EL (cell line): ENCODE data around the gene EPB41L2.

Experiments
- DNase-seq: peaks from one replicate; pipeline ENCODE4 v3.0.0-alpha.2; 2016

EPB41L2 gene

DNA sequence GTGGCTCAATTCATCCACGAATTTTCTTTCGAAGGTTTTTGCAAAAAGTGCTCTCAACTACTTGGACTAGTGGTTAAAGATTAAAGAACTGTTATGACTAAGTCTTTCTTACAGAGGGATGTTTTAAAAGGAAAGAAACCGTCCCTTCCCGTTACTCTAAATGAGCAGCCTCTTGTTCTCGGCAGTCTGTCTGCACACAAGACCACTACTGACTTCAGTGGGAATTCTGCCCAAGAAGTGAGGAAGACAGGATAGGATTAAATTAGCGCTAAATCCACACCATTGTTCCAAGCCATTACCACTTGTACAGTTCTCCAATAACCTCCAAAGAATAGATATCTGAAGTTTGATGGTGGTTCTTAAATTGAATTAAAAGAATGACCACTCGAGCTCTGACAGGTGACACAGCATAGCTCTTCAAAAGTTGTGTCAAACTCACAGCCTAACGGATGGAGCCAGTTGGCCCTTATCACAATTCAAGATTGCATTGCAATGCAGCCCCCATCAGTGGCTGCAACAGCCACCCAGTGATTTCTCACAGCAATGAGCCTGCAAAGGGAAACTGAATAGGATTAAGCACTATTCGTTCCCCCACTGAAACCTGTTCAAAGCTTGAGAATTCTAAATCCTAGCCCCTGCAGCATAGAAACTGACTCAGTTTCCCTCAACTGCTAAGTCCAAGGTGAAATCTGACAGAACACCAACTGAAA, 1.8 kb downstream of the EPB41L2 start:
- peak; percentile 41 for DNase-seq

GRCh38 chr6:131060311-131060710, 2.7 kb downstream of the EPB41L2 start:
- DNase-seq = peak; percentile 41

- peak; percentile 80 for DNase-seq
Observed at GRCh38 chr6:131059486-131059885, 3.6 kb downstream of the EPB41L2 start.

GRCh38 chr6:131058236-131058635, 4.8 kb downstream of the EPB41L2 start:
- DNase-seq = peak; percentile 30

- peak; percentile 78 for DNase-seq
Observed at GRCh38 chr6:131054392-131055250, 8.4 kb downstream of the EPB41L2 start.

GRCh38 chr6:131053546-131054240, 9.4 kb downstream of the EPB41L2 start:
- peak; percentile 77 for DNase-seq

DNA sequence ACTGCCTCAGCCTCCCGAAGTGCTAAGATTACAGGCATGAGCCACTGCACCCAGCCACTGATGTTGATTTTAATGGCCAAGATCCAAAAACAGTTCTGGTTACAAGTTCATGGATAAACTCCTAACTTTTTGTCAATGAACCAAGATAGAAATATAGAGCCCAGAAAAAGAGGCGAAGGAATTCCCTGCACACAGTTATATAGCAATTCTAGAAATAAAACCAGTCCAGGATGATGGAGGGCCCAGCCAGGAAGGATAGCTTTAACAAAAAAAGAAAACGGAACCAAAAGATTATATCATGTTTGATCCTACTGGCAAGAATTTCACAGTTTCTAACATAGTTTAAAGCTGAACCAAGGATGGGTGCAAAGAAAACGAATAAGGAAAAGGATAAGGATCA, 10.9 kb downstream of the EPB41L2 start:
- DNase-seq = no peak

GRCh38 chr6:131051341-131051740, 11.7 kb downstream of the EPB41L2 start:
- DNase-seq = no peak

DNA sequence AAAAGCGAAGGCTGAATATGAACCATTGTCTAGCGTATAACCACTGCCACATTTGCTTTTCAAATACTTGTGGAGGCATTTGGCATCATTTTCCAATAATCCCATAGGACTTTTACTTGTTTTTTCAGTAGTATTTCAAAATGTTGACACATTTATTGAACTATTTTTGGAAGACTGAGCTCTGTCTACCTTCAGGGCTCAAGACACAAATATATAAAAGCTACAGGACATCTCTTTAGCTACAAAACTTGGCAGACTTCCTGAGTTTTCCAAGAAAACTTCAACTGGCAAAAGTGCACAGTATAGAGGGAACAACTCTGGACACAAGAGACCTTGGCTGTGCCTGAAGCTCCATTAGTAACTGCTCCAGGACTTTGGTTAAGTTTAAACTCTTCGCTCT, 13.4 kb downstream of the EPB41L2 start:
- DNase-seq = no peak

- no peak for DNase-seq
Observed at GRCh38 chr6:131048933-131049515, 14.0 kb downstream of the EPB41L2 start.

- DNase-seq = no peak
Observed at GRCh38 chr6:131048459-131048858, 14.6 kb downstream of the EPB41L2 start.

- DNase-seq = no peak
Observed at GRCh38 chr6:131045139-131045538, 17.9 kb downstream of the EPB41L2 start.

DNA sequence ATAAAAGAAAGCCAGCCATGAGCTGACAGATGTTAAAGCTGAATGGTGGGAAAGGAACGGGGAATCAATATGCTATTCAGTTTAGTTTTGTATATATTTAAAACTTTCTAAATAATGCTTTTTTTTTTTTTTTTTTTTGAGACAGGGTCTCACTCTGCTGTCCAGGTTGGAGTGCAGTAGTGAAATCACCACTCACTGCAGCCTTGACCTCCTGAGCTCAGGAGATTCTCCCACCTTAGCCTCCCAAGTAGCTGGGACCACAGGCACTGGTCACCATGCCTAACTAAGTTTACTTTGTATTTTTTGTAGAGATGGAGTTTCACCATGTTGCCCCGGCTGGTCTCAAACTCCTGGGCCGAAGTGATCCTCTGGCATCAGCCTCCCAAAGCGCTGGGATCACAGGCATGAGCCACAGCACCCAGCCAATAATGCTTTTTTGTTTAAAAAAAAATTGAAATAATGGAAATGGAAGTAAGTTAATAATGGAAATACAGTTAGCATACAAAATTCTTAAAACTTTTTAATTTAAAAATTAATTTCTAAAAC, 19.1 kb downstream of the EPB41L2 start:
- no peak for DNase-seq

GRCh38 chr6:131042664-131043063, 20.4 kb downstream of the EPB41L2 start:
- DNase-seq = no peak

GRCh38 chr6:131041814-131042213, 21.2 kb downstream of the EPB41L2 start:
- peak; percentile 39 for DNase-seq

DNA sequence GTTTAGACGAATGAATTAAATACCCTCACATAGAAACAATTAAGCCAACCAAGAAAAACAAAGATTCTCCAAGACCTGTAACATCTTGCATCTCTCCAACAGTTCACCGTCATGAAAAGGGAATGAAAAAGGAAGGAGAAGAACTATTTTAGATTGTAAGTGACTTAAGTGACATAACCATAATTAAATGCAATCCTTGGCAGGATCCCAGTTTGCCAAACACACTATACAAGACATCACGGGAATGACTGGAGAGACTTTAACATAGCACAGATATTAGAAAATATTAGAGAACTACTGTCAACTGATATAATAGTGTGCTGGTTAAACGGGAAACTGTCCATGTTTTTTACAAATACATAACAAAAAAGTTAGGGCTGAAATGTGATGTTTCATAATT, 22.2 kb downstream of the EPB41L2 start:
- DNase-seq = no peak

DNA sequence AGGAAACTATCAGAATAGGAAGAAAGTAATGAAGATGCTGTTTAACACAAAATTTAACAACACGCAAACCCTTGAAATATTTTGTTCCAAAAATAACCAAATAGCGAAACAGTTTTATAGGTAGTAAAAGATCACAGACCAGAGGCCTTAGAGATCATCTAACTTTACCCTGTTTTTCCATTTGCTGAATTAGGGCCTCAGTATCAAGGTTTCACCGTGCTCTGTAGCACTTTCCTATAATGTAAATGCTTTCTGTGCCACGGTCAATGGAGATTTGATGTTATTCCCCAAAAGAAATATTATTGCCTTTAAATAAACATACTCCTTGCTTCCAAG, 23.7 kb downstream of the EPB41L2 start:
- DNase-seq = no peak

DNA sequence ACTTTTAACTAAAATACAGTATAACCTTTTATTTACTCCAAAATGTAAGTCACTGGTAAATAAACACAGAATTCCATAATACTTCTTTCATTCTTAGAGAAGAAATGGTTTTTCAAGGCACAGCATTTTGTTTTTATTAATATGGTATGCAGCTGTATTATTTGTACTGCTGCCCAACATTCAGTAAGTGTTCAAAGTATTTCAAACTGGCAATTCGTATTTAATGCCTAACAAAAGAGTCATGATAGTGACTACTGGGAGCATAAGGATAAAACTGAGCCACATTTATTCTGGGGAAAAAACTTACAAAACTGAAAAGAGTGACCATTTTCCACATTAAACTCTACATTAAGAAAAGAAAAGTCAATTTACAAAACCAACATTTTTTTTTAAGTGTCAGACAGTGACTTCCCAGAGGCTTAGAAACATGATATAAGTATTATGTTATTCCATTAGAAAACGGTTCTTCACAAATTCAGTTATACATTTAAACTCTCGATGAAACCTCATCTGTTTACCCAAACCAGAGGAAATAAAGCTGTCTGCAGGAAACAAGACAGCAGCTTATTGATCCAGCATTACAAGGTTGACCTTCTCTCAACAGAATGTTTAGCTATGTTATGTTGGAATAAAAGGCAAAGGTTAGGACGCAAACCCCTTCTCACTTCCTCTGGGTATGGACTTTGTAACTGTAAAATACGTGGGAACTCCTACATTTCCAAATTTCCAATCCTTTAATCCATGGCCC, 24.3 kb downstream of the EPB41L2 start:
- DNase-seq = peak; percentile 38

DNA sequence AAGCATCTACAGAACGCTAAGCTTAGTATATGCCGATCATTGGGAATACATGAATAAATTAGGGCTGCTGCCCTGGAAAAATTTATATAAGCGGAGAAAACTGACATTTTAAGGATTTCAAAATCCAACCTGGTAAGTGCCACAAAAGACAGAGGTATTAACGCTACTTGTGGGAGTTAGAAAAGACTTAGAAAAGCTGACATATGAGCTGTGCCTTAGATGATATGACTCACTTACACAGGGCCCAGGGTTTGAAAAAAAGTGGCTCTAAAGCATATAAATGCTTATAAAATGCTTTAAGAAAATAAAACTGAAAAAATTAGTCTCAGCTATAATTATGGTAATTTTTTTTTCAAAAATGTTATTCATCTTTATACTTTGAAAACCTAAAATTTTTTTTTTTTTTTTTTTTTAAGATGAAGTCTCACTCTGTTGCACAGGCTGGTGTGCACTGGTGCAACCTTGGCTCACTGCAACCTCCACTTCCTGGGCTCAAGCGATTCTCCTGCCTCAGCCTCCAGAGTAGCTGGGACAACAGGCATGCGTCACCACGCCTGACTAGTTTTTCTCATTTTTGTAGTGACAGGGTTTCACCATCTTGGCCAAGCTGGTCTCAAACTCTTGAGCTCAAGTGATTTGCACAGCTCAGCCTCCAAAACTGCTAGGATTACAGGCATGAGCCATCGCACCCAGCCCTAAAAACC, 25.7 kb downstream of the EPB41L2 start:
- no peak for DNase-seq

DNA sequence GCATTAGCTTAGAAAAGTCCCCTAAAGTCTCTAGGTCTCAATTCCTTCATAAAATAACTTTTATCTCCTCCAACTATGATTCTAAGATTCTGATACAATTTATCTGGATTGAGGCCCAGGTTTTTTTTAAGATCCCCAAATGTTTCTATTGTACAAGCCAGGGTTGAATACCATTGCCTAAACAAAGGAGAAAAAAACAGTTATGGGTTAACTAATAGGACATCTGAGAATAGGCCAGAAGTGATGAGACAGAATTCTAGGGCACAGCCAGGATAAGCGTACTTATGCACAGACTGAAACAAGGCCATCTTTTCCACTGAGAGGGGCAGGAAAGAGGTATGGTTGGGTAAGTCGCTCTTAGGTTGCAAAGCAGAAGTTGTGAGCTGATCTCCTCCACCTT, 26.4 kb downstream of the EPB41L2 start:
- no peak for DNase-seq

DNA sequence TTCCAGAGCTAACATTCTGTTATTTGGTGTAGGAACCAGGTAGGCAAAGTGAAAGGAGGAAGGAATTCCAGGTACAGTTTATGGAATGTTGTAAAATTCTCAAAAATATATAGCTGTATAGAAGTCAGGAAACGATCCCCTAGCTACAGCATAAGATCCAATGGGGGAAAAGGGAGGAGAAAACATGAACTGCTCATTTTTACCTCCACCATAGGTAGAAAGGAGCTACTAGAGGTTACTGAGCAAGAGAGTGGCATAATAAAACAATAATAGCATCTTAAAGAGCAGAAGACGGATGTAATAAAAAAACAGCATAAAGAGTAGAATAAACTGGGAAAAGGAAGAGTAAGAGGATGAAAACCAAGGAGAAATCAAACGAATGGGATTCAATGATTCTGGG, 26.9 kb downstream of the EPB41L2 start:
- no peak for DNase-seq

DNA sequence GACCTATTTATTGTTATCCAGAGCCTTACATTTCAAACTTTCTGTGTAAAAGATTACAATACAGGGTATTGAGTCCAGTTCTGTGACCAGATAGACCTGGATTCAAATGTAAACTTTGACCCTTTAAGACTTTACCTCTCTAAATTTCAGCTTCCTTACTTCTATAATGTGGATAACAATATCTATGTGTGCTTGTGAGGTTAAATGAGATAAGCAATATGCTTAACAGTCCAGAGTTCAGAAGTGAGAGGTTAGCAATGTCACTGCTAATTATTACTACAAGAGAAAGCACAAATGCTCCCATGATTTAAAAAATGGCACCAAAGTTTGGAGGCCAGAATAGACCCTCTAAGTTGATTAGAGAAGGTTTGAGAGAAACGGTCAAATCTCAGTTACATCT, 27.5 kb downstream of the EPB41L2 start:
- no peak for DNase-seq
